Spleen (tissue), 11 donors: ENCODE measurements around the gene RAB3A. TPM values are rescaled to one million over a fixed set of nuclear protein-coding genes. Genes with fewer than 3 reads are reported as not detected.
A peak's percentile ranks its signal among the peaks of the same experiment; 100 is the strongest.

ENCODE experiments used
- DNase-seq: peaks from one replicate; pipeline ENCODE4 v3.0.0-alpha.2; 2020
- H3K27ac ChIP-seq, 8 donors: fragments of 200-600 bp; sonication (generic) in 7 of 8; 1 replicate in 4 of 8; 2 replicates in 4 of 8; pipeline versions ENCODE4 v1.5.0 to v1.8.0; 2016 to 2021; ENCODE audit warnings: inconsistent platforms in 4 of 8, mild to moderate bottlenecking in 4 of 8, moderate library complexity in 1 of 8
- H3K27me3 ChIP-seq, 7 donors: fragments of 200-600 bp; sonication (generic) in 6 of 7; replicated peaks in 1 of 7; 1 replicate in 4 of 7; 2 replicates in 3 of 7; pipeline versions ENCODE4 v1.5.0 to v1.8.0; 2016 to 2021; ENCODE audit warnings: inconsistent platforms in 3 of 7, mild to moderate bottlenecking in 1 of 7
- H3K36me3 ChIP-seq, 6 donors: fragments of 200-600 bp; sonication (generic) in 5 of 6; 1 replicate in 4 of 6; 2 replicates in 2 of 6; pipeline versions ENCODE4 v1.5.0 to v1.8.0; 2016 to 2021; ENCODE audit warnings: inconsistent platforms in 2 of 6
- H3K4me1 ChIP-seq, 6 donors: fragments of 200-600 bp; sonication (generic) in 5 of 6; 1 replicate in 3 of 6; 2 replicates in 3 of 6; pipeline versions ENCODE4 v1.5.0 to v1.8.0; 2016 to 2021; ENCODE audit warnings: inconsistent platforms in 3 of 6
- H3K4me3 ChIP-seq, 8 donors: fragments of 200-600 bp; sonication (generic) in 7 of 8; 1 replicate in 4 of 8; 2 replicates in 4 of 8; pipeline versions ENCODE4 v1.5.0 to v1.8.0; 2016 to 2021; ENCODE audit warnings: inconsistent platforms in 4 of 8, mild to moderate bottlenecking in 4 of 8, moderate library complexity in 2 of 8
- H3K9me3 ChIP-seq, 8 donors: fragments of 200-600 bp; sonication (generic) in 7 of 8; 1 replicate in 4 of 8; 2 replicates in 4 of 8; pipeline versions ENCODE4 v1.5.0 to v1.8.0; 2016 to 2021; ENCODE audit warnings: inconsistent platforms in 4 of 8
- CTCF ChIP-seq, 11 experiments: fragments of 200-600 bp in 7 of 11; fragments of 450-650 bp in 4 of 11; sonication (generic) in 4 of 11; IDR thresholded peaks in 8 of 11; conservative IDR thresholded peaks in 3 of 11; 1 replicate in 7 of 11; 2 replicates in 4 of 11; pipeline versions ENCODE4 v1.4.0 to v1.8.0; 2016 to 2021; ENCODE audit warnings: antibody characterized with exemption in 11 of 11, inconsistent platforms in 4 of 11, mild to moderate bottlenecking in 1 of 11
- POLR2A ChIP-seq, 3 donors: fragments of 450-650 bp; IDR thresholded peaks; one replicate each; pipeline ENCODE4 v1.5.1; 2017; ENCODE audit warnings: antibody characterized with exemption in 3 of 3, mild to moderate bottlenecking in 1 of 3
- POLR2AphosphoS5 ChIP-seq, 3 donors: sonication (generic); formaldehyde crosslinking; IDR thresholded peaks; one replicate each; pipeline ENCODE4 v1.5.1; 2017; ENCODE audit warnings: antibody characterized with exemption in 3 of 3
- WGBS, 5 donors: extraction: QIAGEN DNeasy Blood & Tissue Kit in 3 of 5; methylation state at CpG; one replicate each; pipeline versions ENCODE4 v1.1.5 to v1.1.7; 2013 to 2018; 5-methylcytosine and 5-hydroxymethylcytosine counted together
- intact Hi-C: fragments of 100-400 bp; cut with DNase I; formaldehyde crosslinking; loops from one replicate; pipeline ENCODE4 v1.15.0; 2023; ENCODE audit warnings: low total_unique reads
- polyA plus RNA-seq, 3 donors: library from polyadenylated mRNA; stranded (reverse); fragments of 200-250 nt; gene quantifications; one replicate each; pipeline ENCODE4 v1.2.1, GENCODE V29; 2013
- total RNA-seq, 7 donors: library from RNA; depleted of rRNA in 3 of 7; stranded (reverse); fragments of >200 nt in 3 of 7; fragmentation: NEBNext Ultra II Directional in 4 of 7; extraction: Animal tissue kit (Norgen Biotek cat#: 25700) in 4 of 7; gene quantifications; one replicate each; pipeline versions ENCODE4 v1.1.0 to v1.2.1, GENCODE V29; 2016 to 2021
- donor health status: healthy with polysubstance abuse.
- donor health status: DM: no; HTN: no; CAD: no; lungs with moderate emphysema.
- donor health status: DM: no; HTN: no; CAD: no.
- donor health status: Bipolar disorder and iron deficiency.
- donor health status: healthy.
- donor health status: DM: no; HTN: no; CAD: no.
- donor health status: DM: yes; HTN: yes; CAD: no.

RAB3A gene
- total and polyA plus RNA-seq, 10 donors = 0.72 to 6.6 (median 1.6) TPM

- Histone ChIP-seq H3K9me3 (no peaks in the 10 kb centered on the region), H3K4me1 (peaks cover 29 to 100% (median 73%) of the 10 kb centered on the region in 6 donors), H3K36me3 (peaks cover 0 to 47% (median 37%) of the 10 kb centered on the region in 6 donors), H3K27me3 (no peaks in the 10 kb centered on the region), H3K27ac (peak overlapping the region in 3 of 8 donors; percentile 24 to 95 (median 37)), H3K4me3 (peak overlapping the region in 3 of 8 donors; percentile 16 to 98 (median 75))
- peak; percentile 78 for DNase-seq
- WGBS, 5 donors = 72 to 86% (median 79%) methylated on average over 16 to 19 of the region's 19 CpGs
- TF ChIP-seq POLR2AphosphoS5 (IDR thresholded peaks at IDR 0.05) (peak in 2 of 3 donors; percentile 4 to 49), POLR2A (IDR thresholded peaks at IDR 0.05) (no peak), CTCF (IDR thresholded peaks at IDR 0.05 in 8 of 11, conservative IDR thresholded peaks at IDR 0.05 in 3 of 11) (no peak)
- intact Hi-C loops = no loop called here
Measured at GRCh38 chr19:18176367-18177310, 27.2 kb downstream of the RAB3A start.

DNA sequence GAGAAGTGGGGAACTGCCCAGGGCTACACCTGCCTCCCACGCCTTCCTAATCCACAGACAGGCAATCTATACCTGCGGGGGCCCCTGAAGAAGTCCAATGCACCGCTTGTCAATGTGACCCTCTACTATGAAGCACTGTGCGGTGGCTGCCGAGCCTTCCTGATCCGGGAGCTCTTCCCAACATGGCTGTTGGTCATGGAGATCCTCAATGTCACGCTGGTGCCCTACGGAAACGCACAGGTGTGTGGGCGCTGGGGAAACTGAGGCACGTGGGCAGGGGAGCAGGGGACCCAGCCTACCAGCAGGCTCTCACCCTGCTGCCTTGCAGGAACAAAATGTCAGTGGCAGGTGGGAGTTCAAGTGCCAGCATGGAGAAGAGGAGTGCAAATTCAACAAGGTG lies 28.9 kb downstream of the RAB3A start:
- intact Hi-C loops = no loop called here
- Histone ChIP-seq H3K4me1 (peaks cover 41 to 100% (median 75%) of the 10 kb centered on the region in 6 donors), H3K36me3 (peaks cover 0 to 47% (median 37%) of the 10 kb centered on the region in 6 donors), H3K27me3 (no peaks in the 10 kb centered on the region), H3K27ac (peak overlapping the region in 5 of 8 donors; percentile 90 to 95 (median 93)), H3K9me3 (no peaks in the 10 kb centered on the region), H3K4me3 (peak overlapping the region; percentile 75 to 98 (median 88))
- whole genome bisulfite sequencing, 5 donors = 75 to 96% (median 81%) methylated on average over 5 to 11 of the region's 11 CpGs
- peak; percentile 78 for DNase-seq
- no peak for TF ChIP-seq CTCF (IDR thresholded peaks at IDR 0.05 in 8 of 11, conservative IDR thresholded peaks at IDR 0.05 in 3 of 11)
- no peak for TF ChIP-seq POLR2A (IDR thresholded peaks at IDR 0.05)
- no peak for TF ChIP-seq POLR2AphosphoS5 (IDR thresholded peaks at IDR 0.05)

DNA sequence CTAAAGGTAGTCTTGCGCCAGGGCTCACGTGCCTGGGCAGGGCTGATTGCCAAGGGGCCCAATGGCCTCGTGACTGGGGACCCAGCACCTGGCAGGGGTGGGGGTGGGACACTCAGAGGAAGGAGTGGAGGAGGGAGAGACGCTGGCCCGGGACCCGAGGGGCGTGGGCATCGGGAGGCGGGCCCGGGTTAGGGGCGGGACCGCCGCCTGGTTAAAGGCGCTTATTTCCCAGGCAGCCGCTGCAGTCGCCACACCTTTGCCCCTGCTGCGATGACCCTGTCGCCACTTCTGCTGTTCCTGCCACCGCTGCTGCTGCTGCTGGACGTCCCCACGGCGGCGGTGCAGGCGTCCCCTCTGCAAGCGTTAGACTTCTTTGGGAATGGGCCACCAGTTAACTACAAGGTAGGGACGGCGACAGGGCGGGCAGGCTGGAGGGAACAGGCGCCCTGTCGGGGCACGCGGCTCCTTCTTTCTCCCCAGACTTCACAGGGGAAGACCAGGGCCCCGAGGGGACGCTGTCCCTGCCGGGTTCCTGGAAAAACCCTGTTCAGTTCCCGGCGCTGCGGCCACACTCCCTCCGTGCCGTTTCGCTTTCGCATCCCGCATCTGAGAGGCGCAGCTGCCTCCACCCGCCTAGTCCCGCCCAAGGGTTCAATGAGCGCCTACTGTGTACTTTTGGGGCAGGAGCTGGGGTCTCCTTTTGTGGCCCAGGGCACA lies 30.1 kb downstream of the RAB3A start, which contains the start of gene IFI30:
Gene IFI30 (plus strand): TSS at position 242 of the 717 bp plus-strand sequence. CDS start 29 bp downstream, at position 271.
- Histone ChIP-seq H3K27ac (peak within 1 kb of the TSS; percentile 79 to 95 (median 92)), H3K9me3 (no peaks in the 10 kb centered on the region), H3K27me3 (no peaks in the 10 kb centered on the region), H3K4me1 (peaks cover 40 to 100% (median 79%) of the 10 kb centered on the region in 6 donors), H3K4me3 (peak within 1 kb of the TSS; percentile 75 to 98 (median 88)), H3K36me3 (peaks cover 0 to 49% (median 40%) of the 10 kb centered on the region in 6 donors)
- WGBS, 5 donors = 0 to 2% (median 1%) methylated on average over 33 to 47 of the region's 47 CpGs
- intact Hi-C loops = no loop called here
- TF ChIP-seq POLR2A (IDR thresholded peaks at IDR 0.05) (peak; percentile 48 to 93 (median 80)), POLR2AphosphoS5 (IDR thresholded peaks at IDR 0.05) (peak; percentile 97 to 98 (median 98)), CTCF (IDR thresholded peaks at IDR 0.05 in 8 of 11, conservative IDR thresholded peaks at IDR 0.05 in 3 of 11) (peak in 2 of 11 experiments; percentile 21 to 27)
- DNase-seq = peak; percentile 97
